Keratinocyte (primary cell): Measurements from ENCODE around the gene ERG. TPM values are rescaled to one million over a fixed set of nuclear protein-coding genes. Genes with fewer than 3 reads are reported as not detected.
A peak's percentile ranks its signal among the peaks of the same experiment; 100 is the strongest.

ENCODE experiments used
- DNase-seq: peaks from one replicate; pipeline ENCODE4 v3.0.0-alpha.2; 2011; ENCODE audit warnings: low read depth, missing footprints, low spot score
- FAIRE-seq: peaks from 2 replicates; lab custom pipeline; 2011; peaks lifted over from hg19 to GRCh38; lab: Jason Lieb, UNC
- H2AFZ ChIP-seq: 2 replicates; pipeline ENCODE4 v1.6.0; 2012; ENCODE audit warnings: low read length, control low read depth, inconsistent platforms; ENCODE audit not compliant: control insufficient read depth
- H3K27ac ChIP-seq: 2 replicates; pipeline ENCODE4 v1.5.1; 2011; ENCODE audit warnings: low read length; ENCODE audit not compliant: control insufficient read depth, insufficient read depth
- H3K27me3 ChIP-seq: 3 replicates; pipeline ENCODE4 v1.6.0; 2011; ENCODE audit warnings: low read length; ENCODE audit not compliant: control insufficient read depth, insufficient read depth; ENCODE audit errors: extremely low read depth
- H3K36me3 ChIP-seq, 2 experiments: 2 replicates in 1 of 2; 3 replicates in 1 of 2; pipeline ENCODE4 v1.5.1; 2011; ENCODE audit warnings: low read length in 2 of 2, mild to moderate bottlenecking in 1 of 2; ENCODE audit not compliant: control insufficient read depth in 2 of 2, insufficient read depth in 2 of 2; ENCODE audit errors: extremely low read depth in 1 of 2
- H3K4me1 ChIP-seq: 3 replicates; pipeline ENCODE4 v1.5.1; 2011; ENCODE audit warnings: low read length; ENCODE audit not compliant: control insufficient read depth, insufficient read depth; ENCODE audit errors: extremely low read depth
- H3K4me2 ChIP-seq: 3 replicates; pipeline ENCODE4 v1.6.0; 2011; ENCODE audit warnings: low read depth, low read length; ENCODE audit not compliant: control insufficient read depth, insufficient read depth; ENCODE audit errors: extremely low read depth
- H3K4me3 ChIP-seq, 3 experiments: fragments of 200-600 bp in 1 of 3; sonication (generic) in 1 of 3; 2 replicates in 2 of 3; 3 replicates in 1 of 3; pipeline ENCODE4 v1.5.1; 2011 to 2016; ENCODE audit warnings: low read length in 3 of 3, mild to moderate bottlenecking in 3 of 3, control low read depth in 2 of 3, inconsistent platforms in 1 of 3, low read depth in 1 of 3, mixed read lengths in 1 of 3, mixed run types in 1 of 3, moderate library complexity in 1 of 3; ENCODE audit not compliant: control insufficient read depth in 2 of 3, insufficient read depth in 2 of 3; ENCODE audit errors: extremely low read depth in 1 of 3
- H3K79me2 ChIP-seq: 2 replicates; pipeline ENCODE4 v1.6.0; 2012; ENCODE audit warnings: low read length; ENCODE audit not compliant: control insufficient read depth, insufficient read depth
- H3K9ac ChIP-seq: 3 replicates; pipeline ENCODE4 v1.6.0; 2011; ENCODE audit warnings: low read length; ENCODE audit not compliant: control insufficient read depth, insufficient read depth; ENCODE audit errors: extremely low read depth
- H3K9me1 ChIP-seq: 3 replicates; pipeline ENCODE4 v1.6.0; 2011; ENCODE audit warnings: low read length; ENCODE audit not compliant: control insufficient read depth, insufficient read depth; ENCODE audit errors: extremely low read depth
- H3K9me3 ChIP-seq: 2 replicates; pipeline ENCODE4 v1.5.1; 2012; ENCODE audit warnings: low read depth, low read length; ENCODE audit not compliant: control insufficient read depth
- H4K20me1 ChIP-seq: 3 replicates; pipeline ENCODE4 v1.6.0; 2011; ENCODE audit warnings: low read length; ENCODE audit not compliant: control insufficient read depth, insufficient read depth; ENCODE audit errors: extremely low read depth
- CTCF ChIP-seq, 3 experiments: IDR thresholded peaks in 1 of 3; conservative IDR thresholded peaks in 1 of 3; optimal IDR thresholded peaks in 1 of 3; 2 replicates in 2 of 3; 3 replicates in 1 of 3; pipeline versions ENCODE3 to v1.5.1; 2011; ENCODE audit warnings: low read length in 3 of 3, mild to moderate bottlenecking in 3 of 3, moderate library complexity in 2 of 3, control low read depth in 1 of 3, inconsistent platforms in 1 of 3; ENCODE audit not compliant: insufficient read depth in 2 of 3; ENCODE audit errors: extremely low read depth in 1 of 3
- EZH2 ChIP-seq: IDR thresholded peaks from one replicate; pipeline ENCODE4 v1.6.1; 2012; ENCODE audit warnings: inconsistent platforms, mild to moderate bottlenecking, low read length, moderate library complexity
- dilution Hi-C: fragments of 300-500 bp; cut with MboI; formaldehyde crosslinking; loops from one replicate; pipeline ENCODE4 v1.7.0; 2020; ENCODE audit warnings: low sequenced_read_pairs; ENCODE audit not compliant: extremely low pct_ligation_motif_present
- polyA plus RNA-seq, 5 experiments: library from polyadenylated mRNA; depleted of rRNA in 3 of 5; stranded (reverse) in 3 of 5; stranded (forward) in 1 of 5; unstranded in 1 of 5; fragments of >200 nt; gene quantifications; 1 replicate in 1 of 5; 2 replicates in 3 of 5; 3 replicates in 1 of 5; pipeline versions ENCODE4 v1.2.1 to v1.2.3, GENCODE V29; 2011 to 2012; ENCODE audit warnings: missing spikeins in 2 of 5, low read depth in 1 of 5, low replicate concordance in 1 of 5

The ERG gene
- polyA plus RNA-seq, 1 donor (not counting 4 experiments of a cell fraction or from before 2014, with no cell fraction given), result 0.08 TPM

DNA sequence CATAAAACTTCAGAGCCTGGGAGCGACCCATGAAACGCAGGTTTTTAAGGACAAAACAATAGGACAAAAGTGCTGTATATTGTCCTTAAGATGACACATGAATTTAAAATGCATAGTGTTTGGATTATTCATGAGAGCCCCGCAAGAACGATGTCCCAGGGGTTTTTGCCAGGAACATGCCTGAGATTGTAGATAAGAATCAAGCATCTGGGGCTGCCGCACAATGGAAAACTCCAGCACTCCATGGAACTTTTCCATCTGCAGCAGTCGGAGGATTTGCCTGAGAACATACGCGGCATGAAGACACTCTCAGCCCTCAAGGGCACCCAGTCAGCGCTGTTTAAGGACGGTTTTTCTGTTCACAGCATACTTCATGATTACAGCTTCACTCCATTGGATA lies 5.3 kb upstream of the ERG start:
- DNase-seq (no peak), FAIRE-seq (peak; percentile 61)
- Histone ChIP-seq H3K4me3 (peak overlapping the region in 2 of 3 experiments; percentile 16 to 43), H2AFZ (peak overlapping the region; percentile 87), H4K20me1 (no peaks in the 10 kb centered on the region), H3K4me2 (peak overlapping the region; percentile 75), H3K9ac (peak overlapping the region; percentile 60), H3K9me3 (no peaks in the 10 kb centered on the region), H3K27ac (peak overlapping the region; percentile 74), H3K36me3 (no peaks in the 10 kb centered on the region), H3K79me2 (no peaks in the 10 kb centered on the region), H3K4me1 (peaks cover 17% of the 10 kb centered on the region), H3K9me1 (no peaks in the 10 kb centered on the region), H3K27me3 (no peaks in the 10 kb centered on the region)
- TF ChIP-seq CTCF (optimal IDR thresholded peaks at IDR 0.05 in 1 of 3, IDR thresholded peaks at IDR 0.05 in 1 of 3, conservative IDR thresholded peaks at IDR 0.05 in 1 of 3; ENCODE audit: extremely low read depth in 1 of 3, insufficient read depth in 2 of 3, low read length in 3 of 3), result no peak
- TF ChIP-seq EZH2, result no peak
- dilution Hi-C loops, result no loop called here

DNA sequence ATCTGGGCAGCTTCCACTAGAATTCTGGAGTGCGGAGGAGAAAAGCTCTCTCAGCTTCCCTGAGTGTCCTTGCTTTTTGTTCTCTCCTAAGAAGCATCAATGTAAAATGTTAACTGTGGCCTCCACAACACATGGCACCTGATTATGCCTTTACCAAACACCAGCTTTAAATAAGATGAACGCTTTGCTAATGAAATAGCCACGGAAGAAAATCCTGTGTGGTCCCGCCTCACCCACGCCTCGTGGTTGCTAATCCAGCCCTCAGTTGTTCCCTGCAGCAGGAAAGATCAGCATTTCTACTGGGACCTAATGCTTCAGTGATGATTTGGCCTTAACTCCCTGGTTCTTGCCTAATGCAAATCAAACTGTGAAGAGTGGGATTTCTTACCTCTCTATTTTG lies 1.8 kb upstream of the ERG start:
- Histone ChIP-seq H4K20me1 (no peaks in the 10 kb centered on the region), H3K9ac (no peak overlapping the region), H3K4me3 (no peak overlapping the region), H3K79me2 (no peaks in the 10 kb centered on the region), H3K4me2 (no peak overlapping the region), H3K9me1 (no peaks in the 10 kb centered on the region), H3K27me3 (no peaks in the 10 kb centered on the region), H3K4me1 (peaks cover 11% of the 10 kb centered on the region), H2AFZ (no peak overlapping the region), H3K36me3 (no peaks in the 10 kb centered on the region), H3K9me3 (no peaks in the 10 kb centered on the region), H3K27ac (no peak overlapping the region)
- TF ChIP-seq EZH2, result no peak
- TF ChIP-seq CTCF (optimal IDR thresholded peaks at IDR 0.05 in 1 of 3, IDR thresholded peaks at IDR 0.05 in 1 of 3, conservative IDR thresholded peaks at IDR 0.05 in 1 of 3; ENCODE audit: extremely low read depth in 1 of 3, insufficient read depth in 2 of 3, low read length in 3 of 3), result no peak
- DNase-seq (no peak), FAIRE-seq (no peak)
- dilution Hi-C loops, result no loop called here
